HepG2 (cell line): ENCODE results near the gene FOXR1. TPM values are rescaled to one million over a fixed set of nuclear protein-coding genes. Genes with fewer than 3 reads are reported as not detected.
"Not testable (repeated sequence)": the region's sequence is repeated elsewhere in the genome, so short reads cannot be mapped to it uniquely, and the experiment has no call there.

Source experiments
- ATAC-seq: fragments of 200-7000 bp; cut with Tn5 transposase; 3 replicates; pipeline ENCODE4 v1.9.1; 2020; ENCODE audit warnings: mild to moderate bottlenecking, moderate library complexity
- BruUV-seq: library from RNA; stranded (reverse); fragments of 400-500 nt; replicated peaks from 2 replicates; lab custom pipeline; 2021; lab: Mats Ljungman, UMichigan
- CTCF ChIA-PET: fragments of 300-600 bp; formaldehyde crosslinking; extraction: SDS; loops from one replicate; lab custom pipeline; 2021; ENCODE audit warnings: low total read pairs, inconsistent platforms, low intra/inter-chr PET ratio; lab: Yijun Ruan, JAX
- POLR2A ChIA-PET: fragments of 350-600 bp; sonication (Branson Sonifier 250); formaldehyde crosslinking; loops from one replicate; lab custom pipeline; 2020; ENCODE audit warnings: antibody characterized with exemption, inconsistent platforms; lab: Yijun Ruan, JAX
- DNase-seq: peaks from one replicate; pipeline ENCODE4 v3.0.0-alpha.2; 2015; ENCODE audit warnings: low spot score
- FAIRE-seq: peaks from 3 replicates; lab custom pipeline; 2011; peaks lifted over from hg19 to GRCh38; lab: Jason Lieb, UNC
- H2AFZ ChIP-seq: one replicate; pipeline ENCODE4 v1.6.1; 2011; ENCODE audit warnings: low read length, inconsistent platforms
- H3K27ac ChIP-seq: fragments of 300-600 bp; 3 replicates; pipeline ENCODE4 v1.8.0; 2011; ENCODE audit warnings: mixed run types, mild to moderate bottlenecking, mixed read lengths, low read length, inconsistent platforms; ENCODE audit not compliant: insufficient read depth; ENCODE audit errors: extremely low read length
- H3K27me3 ChIP-seq, 2 experiments: fragments of 200-600 bp in 1 of 2; 2 replicates in 1 of 2; 3 replicates in 1 of 2; pipeline versions ENCODE4 v1.6.0 to v1.8.0; 2011; ENCODE audit warnings: low read length in 2 of 2, mild to moderate bottlenecking in 2 of 2, moderate library complexity in 2 of 2, inconsistent platforms in 1 of 2; ENCODE audit not compliant: insufficient read depth in 2 of 2, control insufficient read depth in 1 of 2
- H3K36me3 ChIP-seq, 2 experiments: fragments of 200-600 bp in 1 of 2; replicated peaks in 1 of 2; 2 replicates in 1 of 2; 3 replicates in 1 of 2; pipeline versions ENCODE4 v1.5.1 to v1.8.0; 2011; ENCODE audit warnings: low read length in 2 of 2, inconsistent platforms in 1 of 2; ENCODE audit not compliant: insufficient read depth in 2 of 2, control insufficient read depth in 1 of 2
- H3K4me1 ChIP-seq: 2 replicates; pipeline ENCODE4 v1.5.1; 2012; ENCODE audit warnings: low read length, inconsistent platforms; ENCODE audit not compliant: insufficient read depth
- H3K4me2 ChIP-seq: 2 replicates; pipeline ENCODE4 v1.6.0; 2011; ENCODE audit warnings: low read depth, low read length, inconsistent platforms
- H3K4me3 ChIP-seq, 3 experiments: fragments of 200-600 bp in 1 of 3; sonication (generic), shearing (Covaris generic) in 1 of 3; replicated peaks in 1 of 3; 2 replicates each; pipeline ENCODE4 v1.5.1; 2011 to 2016; ENCODE audit warnings: low read length in 3 of 3, inconsistent platforms in 2 of 3, low read depth in 2 of 3, mild to moderate bottlenecking in 2 of 3, control low read depth in 1 of 3, mixed read lengths in 1 of 3; ENCODE audit not compliant: insufficient read depth in 1 of 3
- H3K79me2 ChIP-seq: one replicate; pipeline ENCODE4 v1.6.1; 2011; ENCODE audit warnings: low read length, inconsistent platforms; ENCODE audit not compliant: insufficient read depth
- H3K9ac ChIP-seq: 2 replicates; pipeline ENCODE4 v1.6.0; 2011; ENCODE audit warnings: mild to moderate bottlenecking, low read depth, low read length, inconsistent platforms; ENCODE audit not compliant: insufficient read depth
- H3K9me3 ChIP-seq: 2 replicates; pipeline ENCODE4 v1.5.1; 2012; ENCODE audit warnings: mild to moderate bottlenecking, low read length
- H4K20me1 ChIP-seq: 2 replicates; pipeline ENCODE4 v1.6.0; 2011; ENCODE audit warnings: inconsistent platforms, mild to moderate bottlenecking, low read length, moderate library complexity; ENCODE audit not compliant: insufficient read depth
- ATF1 ChIP-seq: IDR thresholded peaks from 2 replicates; pipeline ENCODE4 v1.6.1; 2016; ENCODE audit warnings: mild to moderate bottlenecking, control low read depth
- FOXP1 ChIP-seq, 2 experiments: fragments of 450-650 bp in 1 of 2; IDR thresholded peaks; 2 replicates each; pipeline ENCODE4 v1.6.1; 2017 to 2018; ENCODE audit warnings: antibody characterized with exemption in 1 of 2
- HOXA9 ChIP-seq: sonication (generic); formaldehyde crosslinking; IDR thresholded peaks from 2 replicates; pipeline ENCODE4 v1.8.1; 2022; ENCODE audit warnings: missing genetic modification reagents, mild to moderate bottlenecking, moderate library complexity, borderline replicate concordance
- MXD1 ChIP-seq: sonication (generic); formaldehyde crosslinking; IDR thresholded peaks from 2 replicates; pipeline ENCODE4 v1.4.0; 2020; ENCODE audit warnings: mild to moderate bottlenecking, missing genetic modification reagents
- NPAS2 ChIP-seq: sonication (generic); formaldehyde crosslinking; IDR thresholded peaks from 2 replicates; pipeline ENCODE4 v1.8.0; 2022; ENCODE audit warnings: mild to moderate bottlenecking, missing genetic modification reagents, borderline replicate concordance
- PLRG1 ChIP-seq: fragments of 450-650 bp; conservative IDR thresholded peaks from 2 replicates; pipeline ENCODE4 v1.6.1; 2016
- SIN3B ChIP-seq: fragments of 150-350 bp; IDR thresholded peaks from 2 replicates; pipeline ENCODE4 v1.6.1; 2014; ENCODE audit warnings: low read length
- ZFP41 ChIP-seq: sonication (generic); formaldehyde crosslinking; IDR thresholded peaks from 2 replicates; pipeline ENCODE4 v1.4.0; 2020; ENCODE audit warnings: mild to moderate bottlenecking, missing genetic modification reagents, borderline replicate concordance
- ZNF234 ChIP-seq: sonication (generic); formaldehyde crosslinking; conservative IDR thresholded peaks from 2 replicates; pipeline ENCODE4 v1.5.1; 2020; ENCODE audit warnings: mild to moderate bottlenecking, missing genetic modification reagents
- ZNF446 ChIP-seq: sonication (generic); formaldehyde crosslinking; IDR thresholded peaks from 2 replicates; pipeline ENCODE4 v1.5.0; 2020; ENCODE audit warnings: mild to moderate bottlenecking, missing genetic modification reagents
- ZNF678 ChIP-seq: sonication (generic); formaldehyde crosslinking; IDR thresholded peaks from 2 replicates; pipeline ENCODE4 v1.4.0; 2020; ENCODE audit warnings: mild to moderate bottlenecking, missing genetic modification reagents
- ZNF775 ChIP-seq: sonication (generic); formaldehyde crosslinking; IDR thresholded peaks from 2 replicates; pipeline ENCODE4 v1.4.0; 2020; ENCODE audit warnings: missing genetic modification reagents, mild to moderate bottlenecking, moderate library complexity, borderline replicate concordance
- ZNF776 ChIP-seq: sonication (generic); formaldehyde crosslinking; IDR thresholded peaks from 2 replicates; pipeline ENCODE4 v1.4.0; 2020; ENCODE audit warnings: mild to moderate bottlenecking, missing genetic modification reagents
- WGBS: methylation state at CpG from one replicate; pipeline ENCODE4 v1.1.6; 2017; ENCODE audit warnings: low lambda C conversion rate; 5-methylcytosine and 5-hydroxymethylcytosine counted together
- in situ Hi-C: cut with HindIII; loops from 2 replicates; pipeline ENCODE4 v1.10.0; 2017; ENCODE audit warnings: low pct_unique_long_range_greater_than_20kb; ENCODE audit not compliant: extremely low pct_ligation_motif_present
- intact Hi-C: fragments of 100-400 bp; cut with micrococcal nuclease; formaldehyde crosslinking; loops from one replicate; pipeline ENCODE4 v1.10.0; 2022; ENCODE audit not compliant: unreplicated experiment
- polyA plus RNA-seq, 8 experiments: library from polyadenylated mRNA; depleted of rRNA in 3 of 8; stranded (reverse) in 7 of 8; unstranded in 1 of 8; fragments of >200 nt; fragmentation: Illumina TruSeq in 4 of 8; extraction: Trizol in 4 of 8; gene quantifications; 2 replicates each; pipeline versions ENCODE4 v1.2.1 to v1.2.3, GENCODE V29; 2011 to 2016; ENCODE audit warnings: low read depth in 4 of 8, missing spikeins in 1 of 8, mixed read lengths in 1 of 8; ENCODE audit not compliant: insufficient read depth in 1 of 8
- total RNA-seq, 5 experiments: library from RNA; depleted of rRNA; stranded (reverse); fragments of >200 nt; fragmentation: Illumina TruSeq; extraction: Trizol; gene quantifications; 2 replicates each; pipeline ENCODE4 v1.2.3, GENCODE V29; 2016; ENCODE audit warnings: low read depth in 1 of 5
- TF ChIP-seq, protein P1 (sequence below): sonication (generic); formaldehyde crosslinking; IDR thresholded peaks from 2 replicates; pipeline ENCODE4 v1.5.1; 2020; ENCODE audit warnings: missing genetic modification reagents, mild to moderate bottlenecking, borderline replicate concordance
- TF ChIP-seq, protein P2 (sequence below): sonication (generic); formaldehyde crosslinking; IDR thresholded peaks from 2 replicates; pipeline ENCODE4; 2020; ENCODE audit warnings: missing genetic modification reagents, mild to moderate bottlenecking, borderline replicate concordance
- TF ChIP-seq, protein P3 (sequence below): sonication (generic); formaldehyde crosslinking; IDR thresholded peaks from 2 replicates; pipeline ENCODE4 v1.8.0; 2022; ENCODE audit warnings: mild to moderate bottlenecking, missing genetic modification reagents, moderate library complexity

The FOXR1 gene
- total and polyA plus RNA-seq, 2 of the 13 experiments (the other 11 are each of a cell fraction or from before 2014, with no cell fraction given), result not detected

DNA sequence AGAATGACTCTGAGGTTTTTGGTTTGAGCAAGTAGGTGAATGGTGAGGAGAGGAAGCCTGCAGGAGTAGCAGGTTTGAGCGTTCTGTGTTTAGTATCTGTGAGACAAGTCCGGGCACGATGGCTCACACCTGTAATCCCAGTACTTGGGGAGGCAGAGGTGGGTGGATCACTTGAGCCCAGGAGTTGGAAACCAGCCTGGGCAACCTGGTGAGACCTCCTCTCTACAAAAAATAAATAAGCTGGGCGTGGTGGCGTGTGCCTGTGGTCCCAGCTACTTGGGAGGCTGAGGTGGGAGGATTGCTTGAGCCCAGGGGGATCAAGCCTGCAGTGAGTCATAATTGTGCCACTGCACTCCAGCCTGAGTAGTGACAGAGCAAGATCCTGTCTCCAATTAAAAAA, 16.7 kb downstream of the FOXR1 start:
- no peak for FAIRE-seq
- intact Hi-C loops, result no loop called here

DNA sequence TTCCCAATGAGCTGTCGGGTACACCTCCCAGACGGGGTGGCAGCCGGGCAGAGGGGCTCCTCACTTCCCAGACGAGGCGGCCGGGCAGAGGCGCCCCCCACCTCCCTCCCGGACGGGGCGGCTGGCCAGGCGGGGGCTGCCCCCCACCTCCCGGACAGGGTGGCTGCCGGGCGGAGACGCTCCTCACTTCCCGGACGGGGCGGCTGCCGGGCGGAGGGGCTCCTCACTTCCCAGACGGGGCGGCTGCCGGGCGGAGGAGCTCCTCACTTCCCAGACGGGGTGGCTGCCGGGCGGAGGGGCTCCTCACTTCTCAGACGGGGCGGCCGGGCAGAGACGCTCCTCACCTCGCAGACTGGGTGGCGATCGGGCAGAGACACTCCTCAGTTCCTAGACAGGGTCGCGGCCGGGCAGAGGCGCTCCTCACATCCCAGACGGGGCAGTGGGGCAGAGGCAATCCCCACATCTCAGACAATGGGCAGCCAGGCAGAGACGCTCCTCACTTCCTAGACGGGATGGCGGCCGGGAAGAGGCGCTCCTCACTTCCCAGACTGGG, 20.0 kb downstream of the FOXR1 start:
- DNase-seq, BruUV-seq, CTCF ChIA-PET, intact Hi-C loops, H3K4me2 ChIP-seq, H3K9ac ChIP-seq, H3K9me3 ChIP-seq, H3K27me3 ChIP-seq, H4K20me1 ChIP-seq, POLR2A ChIA-PET, FAIRE-seq, H3K36me3 ChIP-seq, ATAC-seq, in situ Hi-C loops, H3K4me3 ChIP-seq, H2AFZ ChIP-seq, H3K27ac ChIP-seq, H3K79me2 ChIP-seq: not testable (repeated sequence)
- peaks cover 12% of the 10 kb centered on the region for H3K4me1 ChIP-seq
- 100% methylated on average over 7 of the region's 44 CpGs for WGBS

More for the DNA sequence above, 16.7 kb downstream of the FOXR1 start:
- Histone ChIP-seq H3K4me2 (no peak overlapping the region), H3K36me3 (no peaks in the 10 kb centered on the region), H4K20me1 (no peaks in the 10 kb centered on the region), H3K9ac (no peak overlapping the region), H3K27ac (no peak overlapping the region), H3K9me3 (no peaks in the 10 kb centered on the region), H3K79me2 (no peaks in the 10 kb centered on the region), H3K27me3 (no peaks in the 10 kb centered on the region), H3K4me1 (no peaks in the 10 kb centered on the region), H2AFZ (no peak overlapping the region), H3K4me3 (no peak overlapping the region)
- CTCF ChIA-PET, result no interaction called here
- ATAC-seq (no peak), DNase-seq (no peak)
- in situ Hi-C loops, result no loop called here
- no TSS peak for BruUV-seq
- POLR2A ChIA-PET, result interaction anchor here (0.7 kb wide), 1 partner anchor 42 kb away, joined by 4 read pairs; the partner anchor contains the start of gene SLC37A4
- WGBS, result 87% methylated on average over 5 of the region's 5 CpGs
- TF ChIP-seq, protein P1, sequence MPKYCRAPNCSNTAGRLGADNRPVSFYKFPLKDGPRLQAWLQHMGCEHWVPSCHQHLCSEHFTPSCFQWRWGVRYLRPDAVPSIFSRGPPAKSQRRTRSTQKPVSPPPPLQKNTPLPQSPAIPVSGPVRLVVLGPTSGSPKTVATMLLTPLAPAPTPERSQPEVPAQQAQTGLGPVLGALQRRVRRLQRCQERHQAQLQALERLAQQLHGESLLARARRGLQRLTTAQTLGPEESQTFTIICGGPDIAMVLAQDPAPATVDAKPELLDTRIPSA, result no peak
- TF ChIP-seq ZNF776 (CRISPR knock-in tag) (no peak), SIN3B (no peak), PLRG1 (no peak), MXD1 (CRISPR knock-in tag) (no peak), ZFP41 (CRISPR knock-in tag) (no peak), FOXP1 (IDR thresholded peaks at IDR 0.05) (no peak), FOXP1 (CRISPR knock-in tag; IDR thresholded peaks at IDR 0.05) (no peak), ZNF775 (no peak), ZNF446 (CRISPR knock-in tag) (no peak), ZNF234 (CRISPR knock-in tag) (no peak), HOXA9 (CRISPR knock-in tag) (no peak), ATF1 (CRISPR knock-in tag) (no peak), ZNF678 (CRISPR knock-in tag) (no peak), NPAS2 (CRISPR knock-in tag) (no peak)
- TF ChIP-seq, protein P2, sequence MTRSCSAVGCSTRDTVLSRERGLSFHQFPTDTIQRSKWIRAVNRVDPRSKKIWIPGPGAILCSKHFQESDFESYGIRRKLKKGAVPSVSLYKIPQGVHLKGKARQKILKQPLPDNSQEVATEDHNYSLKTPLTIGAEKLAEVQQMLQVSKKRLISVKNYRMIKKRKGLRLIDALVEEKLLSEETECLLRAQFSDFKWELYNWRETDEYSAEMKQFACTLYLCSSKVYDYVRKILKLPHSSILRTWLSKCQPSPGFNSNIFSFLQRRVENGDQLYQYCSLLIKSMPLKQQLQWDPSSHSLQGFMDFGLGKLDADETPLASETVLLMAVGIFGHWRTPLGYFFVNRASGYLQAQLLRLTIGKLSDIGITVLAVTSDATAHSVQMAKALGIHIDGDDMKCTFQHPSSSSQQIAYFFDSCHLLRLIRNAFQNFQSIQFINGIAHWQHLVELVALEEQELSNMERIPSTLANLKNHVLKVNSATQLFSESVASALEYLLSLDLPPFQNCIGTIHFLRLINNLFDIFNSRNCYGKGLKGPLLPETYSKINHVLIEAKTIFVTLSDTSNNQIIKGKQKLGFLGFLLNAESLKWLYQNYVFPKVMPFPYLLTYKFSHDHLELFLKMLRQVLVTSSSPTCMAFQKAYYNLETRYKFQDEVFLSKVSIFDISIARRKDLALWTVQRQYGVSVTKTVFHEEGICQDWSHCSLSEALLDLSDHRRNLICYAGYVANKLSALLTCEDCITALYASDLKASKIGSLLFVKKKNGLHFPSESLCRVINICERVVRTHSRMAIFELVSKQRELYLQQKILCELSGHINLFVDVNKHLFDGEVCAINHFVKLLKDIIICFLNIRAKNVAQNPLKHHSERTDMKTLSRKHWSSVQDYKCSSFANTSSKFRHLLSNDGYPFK, result no peak
- TF ChIP-seq, protein P3, sequence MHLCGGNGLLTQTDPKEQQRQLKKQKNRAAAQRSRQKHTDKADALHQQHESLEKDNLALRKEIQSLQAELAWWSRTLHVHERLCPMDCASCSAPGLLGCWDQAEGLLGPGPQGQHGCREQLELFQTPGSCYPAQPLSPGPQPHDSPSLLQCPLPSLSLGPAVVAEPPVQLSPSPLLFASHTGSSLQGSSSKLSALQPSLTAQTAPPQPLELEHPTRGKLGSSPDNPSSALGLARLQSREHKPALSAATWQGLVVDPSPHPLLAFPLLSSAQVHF (CRISPR knock-in tag), result no peak
